HUES48 (cell line): ENCODE results near the gene GAP43.
"Not testable (repeated sequence)": the region's sequence is repeated elsewhere in the genome, so short reads cannot be mapped to it uniquely, and the experiment has no call there.

Source experiments
- H3K27ac ChIP-seq: one replicate; pipeline ENCODE4 v1.7.0; 2013; ENCODE audit warnings: low read depth, low read length, inconsistent platforms
- H3K27me3 ChIP-seq: 2 replicates; pipeline ENCODE4 v1.6.1; 2013; ENCODE audit warnings: mild to moderate bottlenecking, low read length; ENCODE audit not compliant: control insufficient read depth, insufficient read depth
- H3K36me3 ChIP-seq: 2 replicates; pipeline ENCODE4 v1.6.1; 2013; ENCODE audit warnings: low read length; ENCODE audit not compliant: control insufficient read depth, insufficient read depth
- H3K4me1 ChIP-seq: 2 replicates; pipeline ENCODE4 v1.6.1; 2013; ENCODE audit warnings: mild to moderate bottlenecking, low read length; ENCODE audit not compliant: control insufficient read depth, insufficient read depth
- H3K4me3 ChIP-seq: 2 replicates; pipeline ENCODE4 v1.5.1; 2013; ENCODE audit warnings: mild to moderate bottlenecking, low read depth, low read length
- H3K9ac ChIP-seq: 2 replicates; pipeline ENCODE4 v1.6.1; 2013; ENCODE audit warnings: mild to moderate bottlenecking, low read depth, low read length, moderate library complexity
- H3K9me3 ChIP-seq: 2 replicates; pipeline ENCODE4 v1.6.1; 2013; ENCODE audit warnings: low read length; ENCODE audit not compliant: control insufficient read depth, insufficient read depth

Gene GAP43

DNA sequence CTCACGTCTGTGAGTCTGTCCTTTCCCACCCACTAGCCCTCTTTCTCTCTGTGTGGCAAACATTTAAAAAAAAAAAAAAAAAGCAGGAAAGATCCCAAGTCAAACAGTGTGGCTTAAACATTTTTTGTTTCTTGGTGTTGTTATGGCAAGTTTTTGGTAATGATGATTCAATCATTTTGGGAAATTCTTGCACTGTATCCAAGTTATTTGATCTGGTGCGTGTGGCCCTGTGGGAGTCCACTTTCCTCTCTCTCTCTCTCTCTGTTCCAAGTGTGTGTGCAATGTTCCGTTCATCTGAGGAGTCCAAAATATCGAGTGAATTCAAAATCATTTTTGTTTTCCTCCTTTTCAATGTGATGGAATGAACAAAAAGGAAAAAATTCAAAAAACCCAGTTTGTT lies 97.7 kb downstream of the GAP43 start:
- H3K4me1 ChIP-seq: peaks cover 13% of the 10 kb centered on the region; the same call in 1 of the 2 replicates
- no peaks in the 10 kb centered on the region for H3K27me3 ChIP-seq
- no peaks in the 10 kb centered on the region; the same call in 1 of the 2 replicates for H3K36me3 ChIP-seq
- H3K27ac ChIP-seq: no peak overlapping the region
- H3K4me3 ChIP-seq: no peak overlapping the region
- H3K9me3 ChIP-seq: no peaks in the 10 kb centered on the region
- H3K9ac ChIP-seq: no peak overlapping the region

- Histone ChIP-seq H3K9me3 (no peaks in the 10 kb centered on the region), H3K36me3 (no peaks in the 10 kb centered on the region; the same call in 1 of the 2 replicates), H3K4me1 (no peaks in the 10 kb centered on the region; the same call in 1 of the 2 replicates), H3K27me3 (no peaks in the 10 kb centered on the region), H3K27ac (no peak overlapping the region), H3K4me3 (no peak overlapping the region), H3K9ac (no peak overlapping the region)
These were observed 102.5 kb downstream of the GAP43 start for GRCh38 chr3:115725800-115726199.

GRCh38 chr3:115727135-115727534 lies 103.8 kb downstream of the GAP43 start:
- Histone ChIP-seq H3K9ac (no peak overlapping the region), H3K27ac (no peak overlapping the region), H3K27me3 (no peaks in the 10 kb centered on the region), H3K36me3 (no peaks in the 10 kb centered on the region), H3K4me3 (no peak overlapping the region), H3K9me3 (no peaks in the 10 kb centered on the region), H3K4me1 (no peaks in the 10 kb centered on the region; the same call in 1 of the 2 replicates)

DNA sequence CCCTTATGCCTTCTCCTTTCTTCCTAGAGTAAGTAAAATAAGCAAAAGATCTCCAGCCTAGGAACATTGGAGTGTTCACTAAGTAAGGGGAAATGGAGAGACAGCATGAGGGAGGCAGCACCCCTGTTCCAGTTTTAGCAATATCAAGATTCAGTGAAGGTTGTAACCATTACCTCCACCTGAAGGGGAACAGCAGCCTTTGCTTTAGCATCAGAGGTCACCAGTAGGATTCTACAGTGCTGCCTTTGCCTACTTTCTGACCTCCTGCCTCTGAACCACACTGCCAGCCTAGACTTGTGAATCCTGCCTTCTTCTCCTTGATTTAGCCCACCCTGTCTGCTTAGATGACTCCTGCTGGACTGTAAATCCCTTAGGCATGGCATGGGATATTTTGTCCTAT lies 104.7 kb downstream of the GAP43 start:
- no peak overlapping the region for H3K27ac ChIP-seq
- no peak overlapping the region for H3K4me3 ChIP-seq
- H3K36me3 ChIP-seq: no peaks in the 10 kb centered on the region
- no peaks in the 10 kb centered on the region for H3K27me3 ChIP-seq
- no peak overlapping the region for H3K9ac ChIP-seq
- H3K4me1 ChIP-seq: no peaks in the 10 kb centered on the region; the same call in 1 of the 2 replicates
- no peaks in the 10 kb centered on the region for H3K9me3 ChIP-seq

GRCh38 chr3:115736341-115736740 lies 113.0 kb downstream of the GAP43 start:
- not testable (repeated sequence) for H3K9ac ChIP-seq, H3K4me1 ChIP-seq

DNA sequence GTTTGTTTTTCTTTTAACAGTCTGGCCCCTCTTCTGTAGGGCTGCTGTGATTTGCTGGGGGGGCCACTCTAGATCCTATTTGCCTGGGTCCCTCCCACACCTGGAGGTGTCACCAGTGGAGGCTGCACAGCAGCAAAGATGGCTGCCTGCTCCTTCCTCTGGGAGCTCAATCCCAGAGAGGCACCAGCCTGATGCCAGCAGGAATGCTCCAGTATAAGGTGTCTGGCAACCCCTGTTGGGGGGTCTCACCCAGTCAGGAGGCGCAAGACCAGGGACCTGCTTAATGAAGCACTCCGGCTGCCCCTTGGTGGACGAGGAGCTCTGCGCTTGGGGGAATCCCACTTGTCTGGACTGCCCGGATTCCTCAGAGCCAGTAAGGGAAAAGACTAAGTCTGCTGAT lies 118.3 kb downstream of the GAP43 start:
- Histone ChIP-seq H3K27me3 (no peaks in the 10 kb centered on the region; the same call in 1 of the 2 replicates), H3K4me1 (no peaks in the 10 kb centered on the region), H3K9me3 (peaks cover 10% of the 10 kb centered on the region), H3K4me3 (no peak overlapping the region), H3K9ac (no peak overlapping the region), H3K27ac (no peak overlapping the region), H3K36me3 (no peaks in the 10 kb centered on the region)

More at GRCh38 chr3:115736341-115736740, 113.0 kb downstream of the GAP43 start:
- H3K4me3 ChIP-seq, H3K9me3 ChIP-seq, H3K27ac ChIP-seq, H3K36me3 ChIP-seq, H3K27me3 ChIP-seq: not testable (repeated sequence)

DNA sequence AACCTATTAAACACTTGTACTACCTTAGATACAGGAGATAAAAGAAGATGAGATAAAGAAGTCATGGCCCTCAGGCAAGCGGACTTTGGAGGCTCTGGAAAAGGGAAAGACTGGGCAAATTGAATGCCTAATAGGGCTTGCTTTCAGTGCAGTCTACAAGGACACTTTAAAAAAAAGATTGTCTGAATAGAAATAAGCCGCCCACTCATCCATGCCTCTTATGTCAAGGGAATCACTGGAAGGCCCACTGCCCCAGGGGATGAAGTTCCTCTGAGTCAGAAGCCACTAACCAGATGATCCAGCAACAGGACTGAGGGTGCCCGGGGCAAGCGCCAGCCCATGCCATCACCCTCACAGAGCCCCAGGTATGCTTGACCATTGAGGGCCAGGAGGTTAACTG lies 121.2 kb downstream of the GAP43 start:
- H3K9me3 ChIP-seq, H3K4me1 ChIP-seq, H3K9ac ChIP-seq, H3K27me3 ChIP-seq, H3K27ac ChIP-seq, H3K36me3 ChIP-seq, H3K4me3 ChIP-seq: not testable (repeated sequence)

DNA sequence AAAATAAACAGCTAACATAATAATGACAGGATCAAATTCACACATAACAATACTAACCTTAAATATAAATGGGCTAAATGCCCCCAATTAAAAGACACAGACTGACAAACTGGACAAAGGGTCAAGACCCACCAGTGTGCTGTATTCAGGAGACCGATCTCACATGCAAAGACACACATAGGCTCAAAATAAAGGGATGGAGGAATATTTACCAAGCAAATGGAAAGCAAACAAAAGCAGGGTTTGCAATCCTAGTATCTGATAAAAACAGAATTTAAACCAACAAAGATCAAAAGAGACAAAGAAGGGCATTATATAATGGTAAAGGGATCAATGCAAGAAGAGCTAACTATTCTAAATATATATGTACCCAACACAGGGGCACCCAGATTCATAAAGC lies 129.7 kb downstream of the GAP43 start:
- not testable (repeated sequence) for H3K27ac ChIP-seq, H3K4me1 ChIP-seq, H3K9me3 ChIP-seq, H3K9ac ChIP-seq, H3K4me3 ChIP-seq, H3K36me3 ChIP-seq, H3K27me3 ChIP-seq

DNA sequence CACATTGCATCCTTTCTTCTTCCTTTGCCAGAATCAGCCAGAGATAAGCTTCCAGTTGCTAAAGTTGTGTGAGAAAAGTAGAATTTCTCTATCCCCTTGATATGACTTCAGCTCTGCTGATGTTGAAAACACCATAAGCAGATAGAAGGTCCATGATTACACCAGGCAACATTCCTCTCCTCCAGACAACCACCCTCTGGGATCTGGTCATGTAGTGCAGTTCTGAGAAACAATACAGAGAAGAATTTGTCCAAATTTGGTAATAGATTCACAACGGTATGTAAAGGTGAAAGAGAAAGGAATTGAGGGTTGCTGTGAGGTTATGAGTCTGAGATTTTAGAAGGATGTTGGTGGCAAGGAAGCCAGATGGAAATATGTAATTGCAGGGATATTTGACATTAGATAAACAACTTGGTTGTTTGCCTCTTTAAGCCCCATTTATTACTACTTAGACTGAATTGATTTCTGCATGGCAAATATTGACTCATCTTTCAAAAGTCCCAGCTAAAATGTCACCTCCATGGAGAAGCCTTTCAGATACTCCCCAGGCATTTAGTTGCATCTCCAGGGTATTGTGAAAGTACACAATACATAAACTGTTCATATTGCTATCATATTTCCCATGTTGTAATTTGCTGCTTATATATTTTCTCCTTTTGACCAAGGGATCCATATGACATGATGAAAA lies 134.9 kb downstream of the GAP43 start:
- no peaks in the 10 kb centered on the region for H3K9me3 ChIP-seq
- no peak overlapping the region for H3K4me3 ChIP-seq
- H3K27ac ChIP-seq: no peak overlapping the region
- no peaks in the 10 kb centered on the region for H3K27me3 ChIP-seq
- no peak overlapping the region for H3K9ac ChIP-seq
- no peaks in the 10 kb centered on the region for H3K36me3 ChIP-seq
- H3K4me1 ChIP-seq: no peaks in the 10 kb centered on the region

- H3K4me3 ChIP-seq: no peak overlapping the region
- H3K27me3 ChIP-seq: no peaks in the 10 kb centered on the region
- no peaks in the 10 kb centered on the region for H3K9me3 ChIP-seq
- no peak overlapping the region for H3K9ac ChIP-seq
- peaks cover under 1% of the 10 kb centered on the region; the same call in 1 of the 2 replicates for H3K4me1 ChIP-seq
- H3K36me3 ChIP-seq: no peaks in the 10 kb centered on the region
- H3K27ac ChIP-seq: no peak overlapping the region
These were observed 137.4 kb downstream of the GAP43 start for GRCh38 chr3:115760716-115761115.

DNA sequence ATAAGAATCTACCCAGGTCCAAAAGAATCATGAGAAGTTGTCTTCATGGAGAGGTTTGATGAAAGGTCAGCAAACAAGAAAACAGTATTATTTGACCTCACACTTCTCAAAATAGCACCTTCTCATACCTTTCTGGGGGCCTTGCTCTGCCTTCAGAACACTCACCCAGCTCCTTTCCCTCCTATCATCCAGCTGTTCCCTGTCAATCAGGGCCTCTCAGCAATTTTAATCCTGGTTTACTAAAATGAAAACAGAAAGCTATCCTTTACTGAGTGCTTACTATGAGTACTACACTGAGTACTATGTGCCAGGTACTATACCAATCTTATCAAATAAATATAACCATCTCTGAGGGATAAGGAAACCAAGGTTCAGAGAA lies 138.6 kb downstream of the GAP43 start:
- no peak overlapping the region for H3K27ac ChIP-seq
- H3K4me3 ChIP-seq: no peak overlapping the region
- H3K4me1 ChIP-seq: peaks cover 12% of the 10 kb centered on the region
- H3K27me3 ChIP-seq: no peaks in the 10 kb centered on the region
- H3K9ac ChIP-seq: no peak overlapping the region
- no peaks in the 10 kb centered on the region for H3K36me3 ChIP-seq
- no peaks in the 10 kb centered on the region for H3K9me3 ChIP-seq
